Prostate gland (tissue), 2 donors: ENCODE results near the gene MPZL2. TPM values are rescaled to one million over a fixed set of nuclear protein-coding genes. Genes with fewer than 3 reads are reported as not detected.
A peak's percentile ranks its signal among the peaks of the same experiment; 100 is the strongest.

ENCODE experiments used
- DNase-seq: peaks from one replicate; pipeline ENCODE4 v3.0.0-alpha.2; 2019; ENCODE audit warnings: low spot score
- H3K27ac ChIP-seq, 2 donors: fragments of 200-600 bp; sonication (generic); 2 replicates each; pipeline ENCODE4 v1.5.1; 2017 to 2019
- H3K27me3 ChIP-seq: fragments of 200-600 bp; sonication (generic); replicated peaks from 2 replicates; pipeline ENCODE4 v1.5.1; 2019; ENCODE audit not compliant: insufficient read depth
- H3K36me3 ChIP-seq, 2 donors: fragments of 200-600 bp; sonication (generic); 1 replicate in 1 of 2; 2 replicates in 1 of 2; pipeline versions ENCODE4 v1.5.1 to v1.8.1; 2017 to 2019
- H3K4me1 ChIP-seq: fragments of 200-600 bp; sonication (generic); replicated peaks from 2 replicates; pipeline ENCODE4 v1.5.1; 2019
- H3K4me3 ChIP-seq, 2 donors: fragments of 200-600 bp; sonication (generic); 2 replicates each; pipeline ENCODE4 v1.5.1; 2017 to 2019
- H3K9me3 ChIP-seq: fragments of 200-600 bp; sonication (generic); 2 replicates; pipeline ENCODE4 v1.5.1; 2017
- POLR2A ChIP-seq: fragments of 450-650 bp; IDR thresholded peaks from one replicate; pipeline ENCODE4 v1.6.1; 2016; ENCODE audit warnings: antibody characterized with exemption, mild to moderate bottlenecking
- POLR2AphosphoS5 ChIP-seq: sonication (generic); formaldehyde crosslinking; IDR thresholded peaks from one replicate; pipeline ENCODE4 v1.6.1; 2017; ENCODE audit warnings: antibody characterized with exemption
- WGBS: methylation state at CpG from one replicate; pipeline ENCODE4 v1.1.5; 2018; 5-methylcytosine and 5-hydroxymethylcytosine counted together
- intact Hi-C: fragments of 100-400 bp; cut with DNase I; formaldehyde crosslinking; loops from one replicate; pipeline ENCODE4 v1.14.2; 2022
- total RNA-seq, 2 donors: library from RNA; depleted of rRNA; stranded (reverse); fragments of >200 nt; gene quantifications; one replicate each; pipeline ENCODE4 v1.1.0, GENCODE V29; 2016
- TF ChIP-seq, protein P1 (sequence below), 4 experiments: fragments of 200-600 bp in 2 of 4; fragments of 450-650 bp in 2 of 4; sonication (generic) in 2 of 4; IDR thresholded peaks; 1 replicate in 3 of 4; 2 replicates in 1 of 4; pipeline ENCODE4 v1.5.1; 2016 to 2019; ENCODE audit warnings: antibody characterized with exemption in 4 of 4, mild to moderate bottlenecking in 2 of 4, moderate library complexity in 2 of 4

Gene MPZL2
- total RNA-seq, 2 donors from 2014 or later, result 73.7 to 103 TPM

DNA sequence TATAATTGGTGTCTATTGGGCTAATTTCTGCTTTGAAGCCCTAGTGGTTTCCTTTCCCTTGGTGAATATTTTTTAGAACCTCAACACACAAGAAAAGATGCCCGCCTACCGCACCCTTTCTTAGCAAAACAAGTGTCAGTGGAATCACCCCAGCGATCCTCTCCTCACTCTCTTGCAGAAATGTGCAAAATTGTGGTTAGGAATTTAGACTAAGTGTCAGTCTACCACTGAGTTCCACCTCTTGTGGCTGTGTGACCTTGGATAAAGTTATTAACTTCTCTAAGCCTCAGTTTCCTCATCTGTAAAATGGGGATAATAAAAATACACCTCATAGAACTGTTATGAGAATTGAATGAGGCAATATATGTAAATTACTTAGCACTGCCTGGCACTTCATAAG lies 34.0 kb downstream of the MPZL2 start:
- Histone ChIP-seq H3K9me3 (no peaks in the 10 kb centered on the region), H3K27ac (no peak overlapping the region), H3K27me3 (no peaks in the 10 kb centered on the region), H3K4me3 (no peak overlapping the region), H3K36me3 (no peaks in the 10 kb centered on the region), H3K4me1 (no peaks in the 10 kb centered on the region)
- intact Hi-C loops, result no loop called here
- 93% methylated on average over 3 of the region's 3 CpGs for WGBS
- DNase-seq, result no peak
- TF ChIP-seq POLR2A (no peak), POLR2AphosphoS5 (no peak)
- TF ChIP-seq, protein P1, sequence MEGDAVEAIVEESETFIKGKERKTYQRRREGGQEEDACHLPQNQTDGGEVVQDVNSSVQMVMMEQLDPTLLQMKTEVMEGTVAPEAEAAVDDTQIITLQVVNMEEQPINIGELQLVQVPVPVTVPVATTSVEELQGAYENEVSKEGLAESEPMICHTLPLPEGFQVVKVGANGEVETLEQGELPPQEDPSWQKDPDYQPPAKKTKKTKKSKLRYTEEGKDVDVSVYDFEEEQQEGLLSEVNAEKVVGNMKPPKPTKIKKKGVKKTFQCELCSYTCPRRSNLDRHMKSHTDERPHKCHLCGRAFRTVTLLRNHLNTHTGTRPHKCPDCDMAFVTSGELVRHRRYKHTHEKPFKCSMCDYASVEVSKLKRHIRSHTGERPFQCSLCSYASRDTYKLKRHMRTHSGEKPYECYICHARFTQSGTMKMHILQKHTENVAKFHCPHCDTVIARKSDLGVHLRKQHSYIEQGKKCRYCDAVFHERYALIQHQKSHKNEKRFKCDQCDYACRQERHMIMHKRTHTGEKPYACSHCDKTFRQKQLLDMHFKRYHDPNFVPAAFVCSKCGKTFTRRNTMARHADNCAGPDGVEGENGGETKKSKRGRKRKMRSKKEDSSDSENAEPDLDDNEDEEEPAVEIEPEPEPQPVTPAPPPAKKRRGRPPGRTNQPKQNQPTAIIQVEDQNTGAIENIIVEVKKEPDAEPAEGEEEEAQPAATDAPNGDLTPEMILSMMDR (IDR thresholded peaks at IDR 0.05), result no peak

DNA sequence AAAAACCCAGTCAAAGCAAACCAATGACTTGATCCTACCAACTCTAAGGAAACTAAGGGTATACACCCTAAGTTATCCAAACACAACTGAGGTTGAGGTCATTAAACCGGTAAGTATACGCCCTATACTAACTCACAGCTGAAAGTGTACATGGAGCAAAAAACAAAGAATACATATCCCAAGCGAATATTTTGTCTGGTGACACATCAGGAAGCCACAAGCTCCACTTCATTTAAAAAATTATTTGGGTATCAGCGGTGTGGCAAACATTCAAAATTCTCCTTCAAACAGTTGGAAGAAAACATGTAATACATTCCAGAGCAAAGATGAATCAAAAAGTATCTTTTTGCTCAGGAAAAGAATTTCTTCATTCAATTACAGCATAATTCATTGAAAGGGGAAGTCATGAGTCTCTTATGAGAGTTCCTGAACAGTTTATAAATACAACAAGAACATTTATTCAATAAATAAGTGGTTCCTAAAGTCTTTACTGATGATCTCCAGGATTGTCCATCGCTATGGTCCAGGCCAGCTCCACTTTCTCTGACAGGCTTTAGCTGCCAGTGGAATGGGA lies 34.7 kb downstream of the MPZL2 start:
- Histone ChIP-seq H3K27ac (peak overlapping the region in 1 of 2 donors; percentile 6), H3K27me3 (no peaks in the 10 kb centered on the region), H3K4me1 (no peaks in the 10 kb centered on the region), H3K9me3 (no peaks in the 10 kb centered on the region), H3K4me3 (no peak overlapping the region), H3K36me3 (no peaks in the 10 kb centered on the region)
- WGBS, result 82% methylated on average over 5 of the region's 5 CpGs
- no peak for DNase-seq
- intact Hi-C loops, result no loop called here
- TF ChIP-seq POLR2AphosphoS5 (no peak), POLR2A (no peak)
- TF ChIP-seq, protein P1 (IDR thresholded peaks at IDR 0.05), result no peak

DNA sequence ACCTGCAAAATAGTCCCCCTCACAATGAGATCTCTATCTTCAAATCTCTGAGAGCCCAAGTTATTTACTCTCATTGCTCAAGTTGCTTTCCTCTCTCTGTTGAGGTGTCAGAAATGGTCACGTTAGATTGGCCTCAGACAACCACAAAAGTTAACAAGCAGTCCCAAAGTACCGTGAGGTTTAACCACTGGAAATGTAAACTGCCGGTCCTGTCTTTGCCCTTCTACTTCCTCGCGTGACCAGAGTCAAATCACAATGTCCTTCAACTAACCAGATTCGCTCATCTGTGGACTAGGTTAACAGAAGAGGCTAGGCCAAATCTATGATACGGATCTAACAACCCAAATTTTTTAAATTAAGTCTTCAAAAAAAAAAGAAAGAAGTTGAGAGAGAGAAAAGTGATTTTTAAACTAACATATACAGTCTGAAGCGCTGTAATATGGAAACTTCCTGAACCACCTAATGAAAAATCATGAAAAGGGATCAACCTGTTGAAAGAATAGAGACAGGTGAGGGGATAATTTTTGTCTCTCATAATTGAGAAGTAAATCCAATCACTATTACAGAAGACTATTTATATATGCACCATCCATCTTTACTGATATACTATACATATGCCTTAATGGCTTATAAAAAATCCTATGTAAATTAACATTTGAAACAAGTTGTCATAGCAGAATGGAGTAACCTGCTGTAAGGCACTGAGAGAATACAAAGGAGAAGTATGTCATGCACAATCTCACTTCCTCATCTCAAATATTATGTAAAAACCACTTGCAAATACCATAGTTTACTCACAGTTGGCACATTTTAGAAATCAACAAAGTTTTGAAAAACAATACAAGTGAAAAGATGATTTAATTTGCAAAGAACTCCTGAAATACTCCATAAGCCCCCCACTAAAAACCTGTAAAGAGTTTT lies 36.0 kb downstream of the MPZL2 start:
- no peak overlapping the region for H3K4me3 ChIP-seq
- intact Hi-C loops, result no loop called here
- 77% methylated on average over 8 of the region's 8 CpGs for WGBS
- no peaks in the 10 kb centered on the region for H3K4me1 ChIP-seq
- H3K27ac ChIP-seq, result no peak overlapping the region
- TF ChIP-seq, protein P1 (IDR thresholded peaks at IDR 0.05), result no peak
- no peak for TF ChIP-seq POLR2A
- no peak for TF ChIP-seq POLR2AphosphoS5
- DNase-seq, result no peak
- H3K27me3 ChIP-seq, result no peaks in the 10 kb centered on the region
- no peaks in the 10 kb centered on the region for H3K36me3 ChIP-seq
- H3K9me3 ChIP-seq, result no peaks in the 10 kb centered on the region

DNA sequence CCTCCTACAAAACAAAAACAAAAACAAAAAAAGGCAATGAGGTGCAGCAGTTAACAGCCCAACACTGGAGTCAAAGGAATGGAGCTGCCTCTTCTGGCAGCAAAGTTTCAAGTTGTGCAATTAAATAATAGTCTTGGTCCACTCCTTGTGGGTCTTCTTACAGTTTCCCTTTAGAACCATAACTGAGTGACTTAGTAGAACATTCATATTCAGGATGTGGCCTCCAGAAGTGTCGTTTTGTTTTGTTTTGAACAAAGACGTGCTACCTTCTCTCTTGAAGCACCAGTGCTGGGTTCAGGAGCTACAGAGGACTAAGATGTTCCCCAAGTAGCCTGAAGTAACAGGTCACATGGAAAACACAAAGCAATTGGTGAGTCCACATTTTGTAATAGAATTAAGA lies 37.3 kb downstream of the MPZL2 start:
- Histone ChIP-seq H3K4me3 (no peak overlapping the region), H3K27ac (no peak overlapping the region), H3K4me1 (no peaks in the 10 kb centered on the region), H3K27me3 (no peaks in the 10 kb centered on the region), H3K9me3 (no peaks in the 10 kb centered on the region), H3K36me3 (no peaks in the 10 kb centered on the region)
- WGBS, result 74% methylated on average over 2 of the region's 2 CpGs
- no peak for DNase-seq
- TF ChIP-seq POLR2A (no peak), POLR2AphosphoS5 (no peak)
- TF ChIP-seq, protein P1 (IDR thresholded peaks at IDR 0.05), result no peak
- intact Hi-C loops, result no loop called here
